ENCODE measurements around the gene CD79B.

DNA sequence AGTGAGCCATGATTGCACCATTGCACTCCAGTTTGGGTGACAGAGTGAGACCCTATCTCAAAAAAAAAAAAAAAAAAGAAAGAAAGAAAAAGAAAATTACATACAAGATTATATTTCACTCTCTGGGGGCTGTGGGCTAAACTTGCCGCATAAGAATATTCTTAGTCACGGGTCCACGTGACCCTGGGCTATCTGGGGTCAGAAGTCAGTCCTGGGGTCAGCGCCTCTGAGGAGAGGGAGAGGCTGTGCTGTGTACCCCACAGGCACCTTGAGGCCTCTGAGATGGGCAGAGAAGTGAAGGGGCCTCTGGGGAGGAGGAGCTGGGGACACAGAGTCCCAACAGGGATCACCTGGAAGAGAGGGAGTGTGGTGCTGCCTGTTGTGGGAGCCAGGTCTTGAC lies 5.8 kb upstream of the CD79B start:
- TF ChIP-seq, protein P1, sequence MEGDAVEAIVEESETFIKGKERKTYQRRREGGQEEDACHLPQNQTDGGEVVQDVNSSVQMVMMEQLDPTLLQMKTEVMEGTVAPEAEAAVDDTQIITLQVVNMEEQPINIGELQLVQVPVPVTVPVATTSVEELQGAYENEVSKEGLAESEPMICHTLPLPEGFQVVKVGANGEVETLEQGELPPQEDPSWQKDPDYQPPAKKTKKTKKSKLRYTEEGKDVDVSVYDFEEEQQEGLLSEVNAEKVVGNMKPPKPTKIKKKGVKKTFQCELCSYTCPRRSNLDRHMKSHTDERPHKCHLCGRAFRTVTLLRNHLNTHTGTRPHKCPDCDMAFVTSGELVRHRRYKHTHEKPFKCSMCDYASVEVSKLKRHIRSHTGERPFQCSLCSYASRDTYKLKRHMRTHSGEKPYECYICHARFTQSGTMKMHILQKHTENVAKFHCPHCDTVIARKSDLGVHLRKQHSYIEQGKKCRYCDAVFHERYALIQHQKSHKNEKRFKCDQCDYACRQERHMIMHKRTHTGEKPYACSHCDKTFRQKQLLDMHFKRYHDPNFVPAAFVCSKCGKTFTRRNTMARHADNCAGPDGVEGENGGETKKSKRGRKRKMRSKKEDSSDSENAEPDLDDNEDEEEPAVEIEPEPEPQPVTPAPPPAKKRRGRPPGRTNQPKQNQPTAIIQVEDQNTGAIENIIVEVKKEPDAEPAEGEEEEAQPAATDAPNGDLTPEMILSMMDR (conservative IDR thresholded peaks at IDR 0.05; ENCODE audit: low read depth, low read length): no peak
- TF ChIP-seq EZH2 (IDR thresholded peaks at IDR 0.05; ENCODE audit: borderline replicate concordance, low read depth, low read length, poor library complexity, severe bottlenecking): no peak
